HEK293T (cell line): ENCODE results near the gene ZNF862.

ENCODE experiments used
- ARNT ChIP-seq: fragments of 450-650 bp; IDR thresholded peaks from 2 replicates; pipeline ENCODE4 v1.6.1; 2017; ENCODE audit warnings: mild to moderate bottlenecking
- BHLHE40 ChIP-seq: fragments of 450-650 bp; IDR thresholded peaks from 2 replicates; pipeline ENCODE4 v1.6.1; 2016; ENCODE audit warnings: mild to moderate bottlenecking, moderate library complexity, borderline replicate concordance
- CTBP1 ChIP-seq: fragments of 450-650 bp; IDR thresholded peaks from 2 replicates; pipeline ENCODE4 v1.6.1; 2016; ENCODE audit warnings: borderline replicate concordance
- ELF4 ChIP-seq: fragments of 450-650 bp; IDR thresholded peaks from 2 replicates; pipeline ENCODE4 v1.6.1; 2017; ENCODE audit warnings: antibody characterized with exemption
- FOXK2 ChIP-seq: fragments of 450-650 bp; IDR thresholded peaks from 2 replicates; pipeline ENCODE4 v1.6.1; 2016; ENCODE audit warnings: mild to moderate bottlenecking
- FOXM1 ChIP-seq: fragments of 450-650 bp; IDR thresholded peaks from 2 replicates; pipeline ENCODE4 v1.6.1; 2017; ENCODE audit warnings: mild to moderate bottlenecking, borderline replicate concordance
- HDGF ChIP-seq: fragments of 450-650 bp; IDR thresholded peaks from 2 replicates; pipeline ENCODE4 v1.6.1; 2017; ENCODE audit warnings: antibody characterized with exemption, borderline replicate concordance
- L3MBTL2 ChIP-seq: fragments of 450-650 bp; conservative IDR thresholded peaks from 2 replicates; pipeline ENCODE4 v1.6.1; 2016; ENCODE audit warnings: mild to moderate bottlenecking
- LEF1 ChIP-seq: fragments of 450-650 bp; IDR thresholded peaks from 2 replicates; pipeline ENCODE4 v1.6.1; 2017; ENCODE audit warnings: mild to moderate bottlenecking, borderline replicate concordance
- NFRKB ChIP-seq: fragments of 450-650 bp; IDR thresholded peaks from 2 replicates; pipeline ENCODE4 v1.6.1; 2016; ENCODE audit warnings: mild to moderate bottlenecking, moderate library complexity
- SP1 ChIP-seq: fragments of 450-650 bp; IDR thresholded peaks from 2 replicates; pipeline ENCODE4 v1.6.1; 2017
- SUZ12 ChIP-seq: fragments of 450-650 bp; IDR thresholded peaks from 2 replicates; pipeline ENCODE4 v1.6.1; 2016; ENCODE audit warnings: mild to moderate bottlenecking
- TARDBP ChIP-seq: fragments of 450-650 bp; IDR thresholded peaks from 2 replicates; pipeline ENCODE4 v1.6.1; 2016
- ZNF384 ChIP-seq: fragments of 450-650 bp; IDR thresholded peaks from 2 replicates; pipeline ENCODE4 v1.6.1; 2016

GRCh38 chr7:149851449-149851848 is 13.3 kb downstream of the ZNF862 start:
- TF ChIP-seq BHLHE40 = no peak
- no peak for TF ChIP-seq SP1
- TF ChIP-seq HDGF = no peak
- TF ChIP-seq TARDBP = no peak
- no peak for TF ChIP-seq NFRKB
- no peak for TF ChIP-seq SUZ12
- no peak for TF ChIP-seq CTBP1
- no peak for TF ChIP-seq FOXM1
- TF ChIP-seq L3MBTL2 = no peak
- no peak for TF ChIP-seq ARNT
- no peak for TF ChIP-seq LEF1
- TF ChIP-seq FOXK2 = no peak
- TF ChIP-seq ZNF384 = no peak
- TF ChIP-seq ELF4 = no peak
